PC-3 (cell line): ENCODE data around the gene MYO18A. TPM values are rescaled to one million over a fixed set of nuclear protein-coding genes. Genes with fewer than 3 reads are reported as not detected.

ENCODE experiments used
- ATAC-seq: fragments of 200-7000 bp; cut with Tn5 transposase; 2 replicates; pipeline ENCODE4 v1.9.1; 2020; ENCODE audit warnings: mild to moderate bottlenecking, moderate library complexity
- BruUV-seq: library from RNA; stranded (reverse); fragments of 400-500 nt; replicated peaks from 2 replicates; lab custom pipeline; 2021; lab: Mats Ljungman, UMichigan
- CTCF ChIA-PET: fragments of 300-600 bp; sonication (Branson Sonifier 250); formaldehyde crosslinking; loops from one replicate; lab custom pipeline; 2022; ENCODE audit warnings: antibody characterized with exemption; lab: Charles Lee
- POLR2A ChIA-PET: fragments of 300-600 bp; sonication (Branson Sonifier 250); formaldehyde crosslinking; loops from one replicate; lab custom pipeline; 2022; ENCODE audit warnings: antibody characterized with exemption; ENCODE audit not compliant: unreplicated experiment; lab: Charles Lee
- DNase-seq: peaks from one replicate; pipeline ENCODE4 v3.0.0-alpha.2; 2015
- H2AFZ ChIP-seq: fragments of 300-600 bp; sonication (generic); 2 replicates; pipeline ENCODE4 v1.6.0; 2016; ENCODE audit warnings: antibody characterized with exemption, low read length
- H3F3A ChIP-seq: fragments of 300-600 bp; sonication (generic); one replicate; pipeline ENCODE4 v1.6.0; 2017; ENCODE audit warnings: antibody characterized with exemption, low read length, control low read depth, mild to moderate bottlenecking; ENCODE audit not compliant: unreplicated experiment
- H3K27ac ChIP-seq: fragments of 300-600 bp; sonication (generic); 2 replicates; pipeline ENCODE4 v1.5.1; 2016; ENCODE audit warnings: mild to moderate bottlenecking, low read length
- H3K27me3 ChIP-seq: fragments of 300-600 bp; sonication (generic); 2 replicates; pipeline ENCODE4 v1.6.1; 2016; ENCODE audit warnings: low read length, mixed read lengths
- H3K36me3 ChIP-seq: fragments of 300-600 bp; sonication (generic); 2 replicates; pipeline ENCODE4 v1.6.1; 2016; ENCODE audit warnings: low read depth, mixed run types, low read length, mixed read lengths
- H3K4me1 ChIP-seq: fragments of 300-600 bp; sonication (generic); 2 replicates; pipeline ENCODE4 v1.5.1; 2016; ENCODE audit warnings: low read length; ENCODE audit not compliant: insufficient read depth
- H3K4me2 ChIP-seq: fragments of 300-600 bp; sonication (generic); 2 replicates; pipeline ENCODE4 v1.6.0; 2016; ENCODE audit warnings: low read length
- H3K4me3 ChIP-seq: fragments of 300-600 bp; sonication (generic); 2 replicates; pipeline ENCODE4 v1.5.1; 2016; ENCODE audit warnings: mild to moderate bottlenecking, low read length, mixed read lengths
- H3K79me2 ChIP-seq: fragments of 300-600 bp; sonication (generic); 2 replicates; pipeline ENCODE4 v1.6.1; 2017; ENCODE audit warnings: low read length, mixed read lengths
- H3K9ac ChIP-seq: fragments of 300-600 bp; sonication (generic); 2 replicates; pipeline ENCODE4 v1.6.0; 2016; ENCODE audit warnings: mild to moderate bottlenecking, low read length
- H3K9me2 ChIP-seq: fragments of 300-600 bp; sonication (generic); replicated peaks from 2 replicates; pipeline ENCODE4 v1.6.1; 2016; ENCODE audit warnings: mixed run types, low read length, mixed read lengths
- H3K9me3 ChIP-seq: fragments of 300-600 bp; sonication (generic); 2 replicates; pipeline ENCODE4 v1.6.1; 2016; ENCODE audit warnings: low read length, mixed read lengths
- H4K20me1 ChIP-seq: fragments of 300-600 bp; sonication (generic); 2 replicates; pipeline ENCODE4 v1.6.1; 2016; ENCODE audit warnings: low read length, mixed read lengths
- EZH2 ChIP-seq: fragments of 300-600 bp; sonication (generic); IDR thresholded peaks from one replicate; pipeline ENCODE4 v1.6.1; 2017; ENCODE audit warnings: antibody characterized with exemption, mild to moderate bottlenecking, low read length; ENCODE audit not compliant: unreplicated experiment
- EZH2phosphoT487 ChIP-seq: fragments of 300-600 bp; sonication (generic); IDR thresholded peaks from 2 replicates; pipeline ENCODE4 v1.6.1; 2018; ENCODE audit warnings: mild to moderate bottlenecking, antibody characterized with exemption, low read length, borderline replicate concordance
- intact Hi-C: fragments of 100-400 bp; cut with micrococcal nuclease; formaldehyde crosslinking; loops from 2 replicates; pipeline ENCODE4 v1.9.0; 2023
- total RNA-seq: library from RNA; depleted of rRNA; stranded (reverse); fragments of >200 nt; gene quantifications from 2 replicates; pipeline ENCODE4 v1.2.3, GENCODE V29; 2014
- TF ChIP-seq, protein P1 (sequence below): fragments of 300-600 bp; sonication (generic); conservative IDR thresholded peaks from 2 replicates; pipeline ENCODE4 v1.5.1; 2017; ENCODE audit warnings: antibody characterized with exemption, low read depth, mild to moderate bottlenecking, low read length

Gene MYO18A
- total RNA-seq, 1 experiment from 2014 or later: 28.0 TPM

DNA sequence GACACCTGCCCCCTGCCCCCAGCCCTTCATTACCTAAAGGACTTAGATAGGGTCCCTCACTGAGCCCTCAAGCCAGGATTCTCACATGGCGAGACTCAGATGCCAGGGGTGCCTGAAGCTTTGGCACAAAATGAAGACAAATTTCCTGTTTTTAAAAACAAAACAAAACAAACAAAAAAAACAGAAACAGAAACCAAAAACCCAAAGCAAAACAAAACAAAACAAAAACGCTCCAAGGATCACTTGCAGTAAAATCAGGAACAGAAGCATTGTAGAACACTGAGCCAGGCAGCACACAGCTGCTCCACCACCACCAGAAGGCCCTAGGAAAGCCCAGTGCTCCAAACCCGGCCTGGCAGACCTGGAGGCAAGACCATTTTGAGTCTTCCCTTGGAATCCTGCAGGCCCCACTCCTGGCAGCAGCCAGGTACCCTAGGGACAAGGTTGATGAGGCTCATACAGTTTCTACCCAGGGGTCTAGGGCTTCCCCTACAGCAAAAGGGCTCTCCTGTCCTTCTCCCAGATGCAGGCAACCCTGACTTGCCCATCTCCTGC lies 20.8 kb downstream of the MYO18A start:
- no TSS peak for BruUV-seq
- H3K9ac ChIP-seq: no peak overlapping the region
- no peaks in the 10 kb centered on the region for H4K20me1 ChIP-seq

DNA sequence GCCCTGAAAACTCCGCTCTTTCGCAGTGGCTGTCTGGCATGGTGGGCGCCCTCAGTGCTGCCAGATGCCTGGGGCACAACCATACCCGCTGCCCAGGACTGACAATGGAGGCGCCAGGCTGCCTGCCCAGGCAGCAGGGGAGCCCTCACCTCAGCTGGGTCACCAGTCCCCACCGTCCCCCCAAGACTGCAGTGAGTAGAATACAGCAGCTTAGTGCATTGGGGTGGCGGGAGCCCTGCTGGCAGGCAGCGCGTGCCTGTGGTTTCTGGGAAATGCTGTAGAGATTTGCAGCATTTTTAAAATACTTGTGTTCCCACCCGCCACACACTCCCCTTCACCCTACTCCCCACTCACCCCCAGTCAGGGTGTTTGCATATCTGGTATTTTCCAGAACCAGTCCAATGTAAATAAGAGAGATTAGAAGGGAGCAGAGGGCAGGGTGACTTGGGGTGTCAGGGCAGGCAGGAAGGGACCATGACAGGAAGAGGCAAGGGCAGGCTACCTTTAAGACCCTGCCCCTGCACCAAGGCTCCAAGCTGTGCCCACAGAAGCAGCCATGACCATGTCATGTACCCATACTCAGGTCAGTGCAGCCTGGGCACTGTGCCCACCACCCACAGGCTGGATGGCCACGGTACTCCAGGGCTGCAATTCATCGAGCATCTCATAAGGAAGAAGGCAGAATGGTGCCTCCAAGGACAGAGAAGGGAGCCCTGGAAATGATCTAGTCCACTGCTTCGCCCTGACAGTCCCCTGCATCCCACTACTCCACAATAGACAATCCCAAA lies 21.5 kb downstream of the MYO18A start:
- TF ChIP-seq, protein P1, sequence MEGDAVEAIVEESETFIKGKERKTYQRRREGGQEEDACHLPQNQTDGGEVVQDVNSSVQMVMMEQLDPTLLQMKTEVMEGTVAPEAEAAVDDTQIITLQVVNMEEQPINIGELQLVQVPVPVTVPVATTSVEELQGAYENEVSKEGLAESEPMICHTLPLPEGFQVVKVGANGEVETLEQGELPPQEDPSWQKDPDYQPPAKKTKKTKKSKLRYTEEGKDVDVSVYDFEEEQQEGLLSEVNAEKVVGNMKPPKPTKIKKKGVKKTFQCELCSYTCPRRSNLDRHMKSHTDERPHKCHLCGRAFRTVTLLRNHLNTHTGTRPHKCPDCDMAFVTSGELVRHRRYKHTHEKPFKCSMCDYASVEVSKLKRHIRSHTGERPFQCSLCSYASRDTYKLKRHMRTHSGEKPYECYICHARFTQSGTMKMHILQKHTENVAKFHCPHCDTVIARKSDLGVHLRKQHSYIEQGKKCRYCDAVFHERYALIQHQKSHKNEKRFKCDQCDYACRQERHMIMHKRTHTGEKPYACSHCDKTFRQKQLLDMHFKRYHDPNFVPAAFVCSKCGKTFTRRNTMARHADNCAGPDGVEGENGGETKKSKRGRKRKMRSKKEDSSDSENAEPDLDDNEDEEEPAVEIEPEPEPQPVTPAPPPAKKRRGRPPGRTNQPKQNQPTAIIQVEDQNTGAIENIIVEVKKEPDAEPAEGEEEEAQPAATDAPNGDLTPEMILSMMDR: no peak
- TF ChIP-seq EZH2phosphoT487 (no peak), EZH2 (no peak)
- POLR2A ChIA-PET: no interaction called here
- no peaks in the 10 kb centered on the region for H3K9me3 ChIP-seq
- H3K9ac ChIP-seq: no peak overlapping the region
- no peaks in the 10 kb centered on the region for H3F3A ChIP-seq
- no peaks in the 10 kb centered on the region for H3K36me3 ChIP-seq
- no peaks in the 10 kb centered on the region for H3K27me3 ChIP-seq
- ATAC-seq (no peak), DNase-seq (no peak)
- BruUV-seq: no TSS peak
- no peak overlapping the region for H2AFZ ChIP-seq
- H3K4me2 ChIP-seq: no peak overlapping the region
- no peak overlapping the region for H3K4me3 ChIP-seq
- no peaks in the 10 kb centered on the region for H4K20me1 ChIP-seq
- intact Hi-C loops: no loop called here
- H3K9me2 ChIP-seq: no peaks in the 10 kb centered on the region
- CTCF ChIA-PET: no interaction called here
- H3K4me1 ChIP-seq: peaks cover 37% of the 10 kb centered on the region
- H3K79me2 ChIP-seq: peaks cover 37% of the 10 kb centered on the region
- H3K27ac ChIP-seq: no peak overlapping the region

More for the DNA sequence above, 20.8 kb downstream of the MYO18A start:
- intact Hi-C loops: no loop called here
- Histone ChIP-seq H3K36me3 (no peaks in the 10 kb centered on the region), H3K9me3 (no peaks in the 10 kb centered on the region), H3K27me3 (no peaks in the 10 kb centered on the region), H3K4me1 (peaks cover 32% of the 10 kb centered on the region), H2AFZ (no peak overlapping the region), H3F3A (no peaks in the 10 kb centered on the region), H3K4me2 (no peak overlapping the region), H3K9me2 (no peaks in the 10 kb centered on the region), H3K27ac (no peak overlapping the region), H3K79me2 (peaks cover 30% of the 10 kb centered on the region), H3K4me3 (no peak overlapping the region)
- TF ChIP-seq EZH2phosphoT487 (no peak), EZH2 (no peak)
- TF ChIP-seq, protein P1: no peak
- ChIA-PET CTCF (no interaction called here), POLR2A (no interaction called here)
- DNase-seq: no peak
- no peak for ATAC-seq

DNA sequence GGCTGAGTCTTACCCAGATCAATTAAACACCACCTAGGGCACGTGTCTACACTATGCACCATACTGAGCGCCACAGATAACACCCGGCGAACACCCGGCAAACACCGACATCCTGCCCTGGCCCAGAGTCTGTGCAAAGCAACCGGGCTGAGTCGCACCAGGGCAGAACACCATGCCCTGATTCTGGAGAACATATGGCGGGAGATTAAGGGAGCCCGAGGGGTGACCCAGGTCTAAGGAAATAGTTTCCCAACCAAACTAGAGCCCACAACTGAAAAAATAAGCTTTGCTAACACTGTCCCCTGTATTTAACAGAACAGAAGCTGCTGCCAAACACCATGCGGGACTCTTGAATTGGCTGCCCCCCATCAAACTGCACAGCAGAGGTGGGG lies 22.1 kb downstream of the MYO18A start:
- no peaks in the 10 kb centered on the region for H3K9me2 ChIP-seq
- ATAC-seq (no peak), DNase-seq (no peak)
- H3K27me3 ChIP-seq: no peaks in the 10 kb centered on the region
- H3K4me2 ChIP-seq: no peak overlapping the region
- no peaks in the 10 kb centered on the region for H3K9me3 ChIP-seq
- H3F3A ChIP-seq: no peaks in the 10 kb centered on the region
- CTCF ChIA-PET: no interaction called here
- H3K9ac ChIP-seq: no peak overlapping the region
- H4K20me1 ChIP-seq: no peaks in the 10 kb centered on the region
- H3K4me1 ChIP-seq: peaks cover 37% of the 10 kb centered on the region
- intact Hi-C loops: no loop called here
- no peak overlapping the region for H3K27ac ChIP-seq
- no peak overlapping the region for H3K4me3 ChIP-seq
- TF ChIP-seq, protein P1: no peak
- no peak for TF ChIP-seq EZH2
- no peak for TF ChIP-seq EZH2phosphoT487
- no peak overlapping the region for H2AFZ ChIP-seq
- no peaks in the 10 kb centered on the region for H3K36me3 ChIP-seq
- H3K79me2 ChIP-seq: peaks cover 41% of the 10 kb centered on the region
- BruUV-seq: no TSS peak
- POLR2A ChIA-PET: no interaction called here
